Erythroblast (primary cell): ENCODE measurements around the gene GFM1.

Experiments
- GATA1 ChIP-seq: IDR thresholded peaks from 2 replicates; pipeline ENCODE4 v1.6.1; 2011; ENCODE audit warnings: low read depth, mild to moderate bottlenecking, control low read depth, low read length, moderate library complexity
- POLR2A ChIP-seq: IDR thresholded peaks from 2 replicates; pipeline ENCODE4 v1.6.1; 2011; ENCODE audit warnings: mild to moderate bottlenecking, low read length

DNA sequence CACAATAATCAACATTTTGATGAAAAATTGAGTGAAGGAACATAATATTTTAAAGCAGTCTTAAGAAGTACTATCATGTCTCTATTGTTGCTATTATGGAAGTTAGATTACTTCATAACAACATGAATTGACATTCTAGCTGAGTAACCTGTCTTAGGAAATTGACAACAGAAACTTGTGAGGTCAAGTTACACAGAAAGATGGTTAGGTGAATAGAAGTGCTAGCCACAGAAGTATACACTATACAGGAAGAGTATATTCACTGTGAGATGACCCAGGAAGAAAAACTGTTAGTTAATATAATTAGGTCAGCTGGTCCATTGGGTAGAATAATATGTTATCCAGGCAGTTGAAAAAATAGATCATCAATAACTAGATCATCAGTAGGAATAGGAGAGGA, 42.1 kb upstream of the GFM1 start:
- no peak for TF ChIP-seq POLR2A
- TF ChIP-seq GATA1 = no peak
